HepG2 (cell line): ENCODE measurements around the gene SSH3. TPM values are rescaled to one million over a fixed set of nuclear protein-coding genes. Genes with fewer than 3 reads are reported as not detected.
A peak's percentile ranks its signal among the peaks of the same experiment; 100 is the strongest.

Source experiments
- CBX2 ChIP-seq, 2 experiments: fragments of 200-600 bp in 1 of 2; sonication (generic); formaldehyde crosslinking in 1 of 2; IDR thresholded peaks; 2 replicates each; pipeline versions ENCODE4 v1.7.0 to v1.8.1; 2018 to 2022; ENCODE audit warnings: low read depth in 2 of 2, low read length in 1 of 2, mild to moderate bottlenecking in 1 of 2, missing genetic modification reagents in 1 of 2
- HES4 ChIP-seq: sonication (generic); formaldehyde crosslinking; IDR thresholded peaks from 2 replicates; pipeline ENCODE4 v1.9.0; 2021; ENCODE audit warnings: mild to moderate bottlenecking, missing genetic modification reagents, borderline replicate concordance
- KAT7 ChIP-seq: IDR thresholded peaks from 2 replicates; pipeline ENCODE4 v1.6.1; 2018; ENCODE audit warnings: borderline replicate concordance, missing compliant biosample characterization
- SALL1 ChIP-seq: sonication (generic); formaldehyde crosslinking; IDR thresholded peaks from 2 replicates; pipeline ENCODE4 v1.8.0; 2022; ENCODE audit warnings: mild to moderate bottlenecking, missing genetic modification reagents
- ZNF232 ChIP-seq: sonication (generic); formaldehyde crosslinking; IDR thresholded peaks from 2 replicates; pipeline ENCODE4 v1.4.0; 2020; ENCODE audit warnings: missing genetic modification reagents, borderline replicate concordance
- ZNF30 ChIP-seq: sonication (generic); formaldehyde crosslinking; IDR thresholded peaks from 2 replicates; pipeline ENCODE4 v1.5.0; 2020; ENCODE audit warnings: mild to moderate bottlenecking, missing genetic modification reagents
- ZNF724P ChIP-seq: sonication (generic); formaldehyde crosslinking; IDR thresholded peaks from 2 replicates; pipeline ENCODE4 v1.8.0; 2022; ENCODE audit warnings: missing genetic modification reagents, borderline replicate concordance
- polyA plus RNA-seq, 8 experiments: library from polyadenylated mRNA; depleted of rRNA in 3 of 8; stranded (reverse) in 7 of 8; unstranded in 1 of 8; fragments of >200 nt; fragmentation: Illumina TruSeq in 4 of 8; extraction: Trizol in 4 of 8; gene quantifications; 2 replicates each; pipeline versions ENCODE4 v1.2.1 to v1.2.3, GENCODE V29; 2011 to 2016; ENCODE audit warnings: low read depth in 4 of 8, missing spikeins in 1 of 8, mixed read lengths in 1 of 8; ENCODE audit not compliant: insufficient read depth in 1 of 8
- total RNA-seq, 5 experiments: library from RNA; depleted of rRNA; stranded (reverse); fragments of >200 nt; fragmentation: Illumina TruSeq; extraction: Trizol; gene quantifications; 2 replicates each; pipeline ENCODE4 v1.2.3, GENCODE V29; 2016; ENCODE audit warnings: low read depth in 1 of 5
- TF ChIP-seq, protein P1 (sequence below): sonication (generic); formaldehyde crosslinking; IDR thresholded peaks from 2 replicates; pipeline ENCODE4 v1.4.0; 2020; ENCODE audit warnings: missing genetic modification reagents
- TF ChIP-seq, protein P2 (sequence below): sonication (generic); formaldehyde crosslinking; IDR thresholded peaks from 2 replicates; pipeline ENCODE4 v1.4.0; 2020; ENCODE audit warnings: missing genetic modification reagents

SSH3 gene
- total and polyA plus RNA-seq, 2 of the 13 experiments (the other 11 are each of a cell fraction or from before 2014, with no cell fraction given), result 12.4 to 18.8 TPM

DNA sequence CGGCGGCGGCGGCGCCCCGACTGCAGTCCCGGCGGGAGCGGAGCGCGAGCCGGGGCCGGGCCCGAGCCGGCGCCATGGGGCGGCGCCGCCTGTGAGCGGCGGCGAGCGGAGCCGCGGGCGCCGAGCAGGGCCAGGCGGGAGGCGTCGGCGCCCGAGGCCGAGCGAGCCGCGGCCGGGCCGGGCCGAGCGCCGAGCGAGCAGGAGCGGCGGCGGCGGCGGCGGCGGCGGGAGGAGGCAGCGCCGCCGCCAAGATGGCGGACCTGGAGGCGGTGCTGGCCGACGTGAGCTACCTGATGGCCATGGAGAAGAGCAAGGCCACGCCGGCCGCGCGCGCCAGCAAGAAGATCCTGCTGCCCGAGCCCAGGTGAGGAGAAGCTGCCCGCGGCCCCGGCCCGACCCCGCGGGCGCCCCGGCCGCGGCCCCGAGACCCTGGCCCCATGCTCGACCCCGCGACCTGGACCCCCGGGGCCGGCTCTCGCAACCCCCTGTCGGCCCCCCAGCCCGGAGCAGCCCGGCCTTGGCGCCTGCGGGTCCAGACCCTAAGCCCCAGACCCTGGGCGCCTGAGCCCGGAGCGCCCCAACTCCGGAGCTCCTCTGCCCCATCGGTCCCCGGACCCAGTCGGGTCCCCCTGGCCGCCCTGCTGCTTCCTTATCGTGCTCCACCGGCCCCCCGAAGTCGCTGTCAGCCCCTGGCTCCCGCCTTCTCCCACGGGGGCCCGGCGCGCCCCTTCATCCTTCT is 36.7 kb upstream of the SSH3 start, which contains the start of gene GRK2 (continued):
- TF ChIP-seq, protein P1, sequence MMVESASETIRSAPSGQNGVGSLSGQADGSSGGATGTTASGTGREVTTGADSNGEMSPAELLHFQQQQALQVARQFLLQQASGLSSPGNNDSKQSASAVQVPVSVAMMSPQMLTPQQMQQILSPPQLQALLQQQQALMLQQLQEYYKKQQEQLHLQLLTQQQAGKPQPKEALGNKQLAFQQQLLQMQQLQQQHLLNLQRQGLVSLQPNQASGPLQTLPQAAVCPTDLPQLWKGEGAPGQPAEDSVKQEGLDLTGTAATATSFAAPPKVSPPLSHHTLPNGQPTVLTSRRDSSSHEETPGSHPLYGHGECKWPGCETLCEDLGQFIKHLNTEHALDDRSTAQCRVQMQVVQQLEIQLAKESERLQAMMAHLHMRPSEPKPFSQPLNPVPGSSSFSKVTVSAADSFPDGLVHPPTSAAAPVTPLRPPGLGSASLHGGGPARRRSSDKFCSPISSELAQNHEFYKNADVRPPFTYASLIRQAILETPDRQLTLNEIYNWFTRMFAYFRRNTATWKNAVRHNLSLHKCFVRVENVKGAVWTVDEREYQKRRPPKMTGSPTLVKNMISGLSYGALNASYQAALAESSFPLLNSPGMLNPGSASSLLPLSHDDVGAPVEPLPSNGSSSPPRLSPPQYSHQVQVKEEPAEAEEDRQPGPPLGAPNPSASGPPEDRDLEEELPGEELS (CRISPR knock-in tag), result no peak
- no peak for TF ChIP-seq ZNF724P (CRISPR knock-in tag)
- 0 out of 2 replicates have a peak, but pooled peaks have one; percentile 32 for TF ChIP-seq KAT7 (CRISPR knock-in tag)
- 0 out of 2 replicates have a peak, but pooled peaks have one; percentile 53 for TF ChIP-seq ZNF232 (CRISPR knock-in tag)
- TF ChIP-seq ZNF30 (CRISPR knock-in tag), result no peak
- TF ChIP-seq, protein P2, sequence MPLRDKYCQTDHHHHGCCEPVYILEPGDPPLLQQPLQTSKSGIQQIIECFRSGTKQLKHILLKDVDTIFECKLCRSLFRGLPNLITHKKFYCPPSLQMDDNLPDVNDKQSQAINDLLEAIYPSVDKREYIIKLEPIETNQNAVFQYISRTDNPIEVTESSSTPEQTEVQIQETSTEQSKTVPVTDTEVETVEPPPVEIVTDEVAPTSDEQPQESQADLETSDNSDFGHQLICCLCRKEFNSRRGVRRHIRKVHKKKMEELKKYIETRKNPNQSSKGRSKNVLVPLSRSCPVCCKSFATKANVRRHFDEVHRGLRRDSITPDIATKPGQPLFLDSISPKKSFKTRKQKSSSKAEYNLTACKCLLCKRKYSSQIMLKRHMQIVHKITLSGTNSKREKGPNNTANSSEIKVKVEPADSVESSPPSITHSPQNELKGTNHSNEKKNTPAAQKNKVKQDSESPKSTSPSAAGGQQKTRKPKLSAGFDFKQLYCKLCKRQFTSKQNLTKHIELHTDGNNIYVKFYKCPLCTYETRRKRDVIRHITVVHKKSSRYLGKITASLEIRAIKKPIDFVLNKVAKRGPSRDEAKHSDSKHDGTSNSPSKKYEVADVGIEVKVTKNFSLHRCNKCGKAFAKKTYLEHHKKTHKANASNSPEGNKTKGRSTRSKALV (CRISPR knock-in tag), result 0 out of 2 replicates have a peak, but pooled peaks have one; percentile 1
- TF ChIP-seq HES4, result no peak
- TF ChIP-seq SALL1 (CRISPR knock-in tag), result peak; percentile 6; the same call in 1 of the 2 replicates
- no peak for TF ChIP-seq CBX2 (IDR thresholded peaks at IDR 0.05; ENCODE audit: low read depth, low read length)
- 0 out of 2 replicates have a peak, but pooled peaks have one; percentile 33 for TF ChIP-seq CBX2 (CRISPR knock-in tag; IDR thresholded peaks at IDR 0.05; ENCODE audit: low read depth)
